SU-DHL-6 (cell line): ENCODE measurements around the gene SPOCK1.
"Not testable (repeated sequence)": the region's sequence is repeated elsewhere in the genome, so short reads cannot be mapped to it uniquely, and the experiment has no call there.

Experiments used
- H2AFZ ChIP-seq: fragments of 200-600 bp; sonication (generic); 2 replicates; pipeline ENCODE4 v1.6.1; 2014; ENCODE audit warnings: low read depth, mild to moderate bottlenecking, moderate library complexity, mixed read lengths, antibody characterized with exemption, low read length; ENCODE audit not compliant: severe bottlenecking
- H3F3A ChIP-seq: fragments of 200-600 bp; shearing (Covaris generic); 2 replicates; pipeline ENCODE4 v1.6.0; 2016; ENCODE audit warnings: antibody characterized with exemption, mild to moderate bottlenecking; ENCODE audit not compliant: insufficient read depth
- H3K27ac ChIP-seq: fragments of 200-600 bp; sonication (generic); 2 replicates; pipeline ENCODE4 v1.5.1; 2016; ENCODE audit warnings: low read depth, mild to moderate bottlenecking, low read length, moderate library complexity, mixed read lengths
- H3K27me3 ChIP-seq: fragments of 200-600 bp; sonication (generic), shearing (Covaris generic); 2 replicates; pipeline ENCODE4 v1.6.0; 2014; ENCODE audit warnings: mild to moderate bottlenecking, low read length
- H3K36me3 ChIP-seq: fragments of 200-600 bp; sonication (generic); 2 replicates; pipeline ENCODE4 v1.6.1; 2014; ENCODE audit warnings: mild to moderate bottlenecking, low read length, mixed read lengths
- H3K4me2 ChIP-seq: fragments of 300-600, 200-600 bp; shearing (Covaris generic), sonication (generic); 2 replicates; pipeline ENCODE4 v1.6.0; 2014; ENCODE audit warnings: low read length, low read depth, mild to moderate bottlenecking; ENCODE audit not compliant: poor library complexity, severe bottlenecking
- H3K4me3 ChIP-seq: fragments of 200-600 bp; sonication (generic); 2 replicates; pipeline ENCODE4 v1.5.1; 2014; ENCODE audit warnings: antibody characterized with exemption, low read length, mild to moderate bottlenecking, mixed read lengths; ENCODE audit not compliant: insufficient read depth, poor library complexity, severe bottlenecking
- H3K79me2 ChIP-seq: fragments of 200-600 bp; sonication (generic); 2 replicates; pipeline ENCODE4 v1.6.1; 2014; ENCODE audit warnings: mild to moderate bottlenecking, low read length, moderate library complexity; ENCODE audit not compliant: insufficient read depth
- H3K9ac ChIP-seq: fragments of 200-600 bp; sonication (generic); 2 replicates; pipeline ENCODE4 v1.7.0; 2014; ENCODE audit warnings: mild to moderate bottlenecking, low read length
- H3K9me2 ChIP-seq: fragments of 200-600 bp; sonication (generic); replicated peaks from 2 replicates; pipeline ENCODE4 v1.6.1; 2014; ENCODE audit warnings: low read length; ENCODE audit not compliant: insufficient read depth
- H3K9me3 ChIP-seq: fragments of 200-600 bp; sonication (generic); 2 replicates; pipeline ENCODE4 v1.6.1; 2014; ENCODE audit warnings: low read length, mixed read lengths; ENCODE audit not compliant: insufficient read depth
- H4K20me1 ChIP-seq: fragments of 200-600 bp; sonication (generic); 2 replicates; pipeline ENCODE4 v1.6.1; 2014; ENCODE audit warnings: low read depth, mild to moderate bottlenecking, antibody characterized with exemption, low read length, moderate library complexity, mixed read lengths
- CTCF ChIP-seq: fragments of 200-600 bp; sonication (generic); IDR thresholded peaks from one replicate; pipeline ENCODE4 v1.5.1; 2017; ENCODE audit warnings: antibody characterized with exemption, mild to moderate bottlenecking, low read length, moderate library complexity; ENCODE audit not compliant: insufficient read depth, poor library complexity, severe bottlenecking
- EZH2phosphoT487 ChIP-seq: fragments of 200-600 bp; sonication (generic), shearing (Covaris generic); conservative IDR thresholded peaks from 2 replicates; pipeline ENCODE4 v1.6.1; 2018; ENCODE audit warnings: mild to moderate bottlenecking, antibody characterized with exemption, low read length, moderate library complexity, mixed read lengths

SPOCK1 gene

GRCh38 chr5:137392261-137392660 lies 106.9 kb downstream of the SPOCK1 start:
- TF ChIP-seq EZH2phosphoT487 (no peak), CTCF (no peak)
- Histone ChIP-seq H4K20me1 (no peaks in the 10 kb centered on the region), H3K9ac (no peak overlapping the region), H3F3A (no peaks in the 10 kb centered on the region), H3K27me3 (no peaks in the 10 kb centered on the region), H3K4me3 (no peak overlapping the region), H3K9me3 (no peaks in the 10 kb centered on the region), H2AFZ (no peak overlapping the region), H3K79me2 (no peaks in the 10 kb centered on the region), H3K9me2 (no peaks in the 10 kb centered on the region), H3K4me2 (no peak overlapping the region), H3K36me3 (no peaks in the 10 kb centered on the region), H3K27ac (no peak overlapping the region)

- not testable (repeated sequence) for H3K36me3 ChIP-seq, H3K9ac ChIP-seq, H3F3A ChIP-seq, H3K27me3 ChIP-seq, H3K4me2 ChIP-seq, H2AFZ ChIP-seq, H3K27ac ChIP-seq, H3K79me2 ChIP-seq, H3K4me3 ChIP-seq, H3K9me2 ChIP-seq, H3K9me3 ChIP-seq, H4K20me1 ChIP-seq
Observed at GRCh38 chr5:137391044-137391443, 108.1 kb downstream of the SPOCK1 start.

GRCh38 chr5:137389042-137389441 lies 110.1 kb downstream of the SPOCK1 start:
- TF ChIP-seq CTCF (no peak), EZH2phosphoT487 (no peak)
- Histone ChIP-seq H2AFZ (no peak overlapping the region), H3F3A (no peaks in the 10 kb centered on the region), H3K9me3 (no peaks in the 10 kb centered on the region), H3K4me3 (no peak overlapping the region), H3K27ac (no peak overlapping the region), H3K79me2 (no peaks in the 10 kb centered on the region), H3K27me3 (no peaks in the 10 kb centered on the region), H3K9me2 (no peaks in the 10 kb centered on the region), H3K36me3 (no peaks in the 10 kb centered on the region), H4K20me1 (no peaks in the 10 kb centered on the region), H3K9ac (no peak overlapping the region), H3K4me2 (no peak overlapping the region)

- H3K4me3 ChIP-seq = no peak overlapping the region
Observed at GRCh38 chr5:137385064-137385463, 114.1 kb downstream of the SPOCK1 start.

More at GRCh38 chr5:137385064-137385463, 114.1 kb downstream of the SPOCK1 start:
- Histone ChIP-seq H3K9ac (no peak overlapping the region), H3K36me3 (no peaks in the 10 kb centered on the region), H3K27ac (no peak overlapping the region), H3K4me2 (no peak overlapping the region), H3K27me3 (no peaks in the 10 kb centered on the region), H3K9me2 (no peaks in the 10 kb centered on the region), H3K79me2 (no peaks in the 10 kb centered on the region), H4K20me1 (no peaks in the 10 kb centered on the region), H3F3A (no peaks in the 10 kb centered on the region), H3K9me3 (peaks cover 13% of the 10 kb centered on the region; the same call in 1 of the 2 replicates), H2AFZ (no peak overlapping the region)
- no peak for TF ChIP-seq EZH2phosphoT487
- TF ChIP-seq CTCF = no peak
